SU-DHL-6 (cell line): ENCODE results near the gene SWSAP1.

Source experiments
- CTCF ChIP-seq: fragments of 200-600 bp; sonication (generic); IDR thresholded peaks from one replicate; pipeline ENCODE4 v1.5.1; 2017; ENCODE audit warnings: antibody characterized with exemption, mild to moderate bottlenecking, low read length, moderate library complexity; ENCODE audit not compliant: insufficient read depth, poor library complexity, severe bottlenecking
- EZH2phosphoT487 ChIP-seq: fragments of 200-600 bp; sonication (generic), shearing (Covaris generic); conservative IDR thresholded peaks from 2 replicates; pipeline ENCODE4 v1.6.1; 2018; ENCODE audit warnings: mild to moderate bottlenecking, antibody characterized with exemption, low read length, moderate library complexity, mixed read lengths

GRCh38 chr19:11331502-11331901 is 43.0 kb upstream of the SWSAP1 start:
- no peak for TF ChIP-seq CTCF
- TF ChIP-seq EZH2phosphoT487 = no peak
